OCI-M1 (cell line): Measurements from ENCODE around the gene C1GALT1.
"Not testable (repeated sequence)": the region's sequence is repeated elsewhere in the genome, so short reads cannot be mapped to it uniquely, and the experiment has no call there.

Experiments used
- DNase-seq: peaks from one replicate; lab custom pipeline; 2025; lab: John Stamatoyannopoulos, UW

Gene C1GALT1

GRCh38 chr7:7169296-7169695 lies 13.0 kb upstream of the C1GALT1 start:
- DNase-seq = no peak

- DNase-seq = no peak
Measured at GRCh38 chr7:7173956-7174632, 8.2 kb upstream of the C1GALT1 start.

- DNase-seq = no peak
Measured at GRCh38 chr7:7175075-7175695, 7.2 kb upstream of the C1GALT1 start.

- peak; percentile 24 for DNase-seq
Measured at GRCh38 chr7:7176406-7177043, 5.8 kb upstream of the C1GALT1 start.

GRCh38 chr7:7177044-7177517 lies 5.3 kb upstream of the C1GALT1 start:
- DNase-seq = no peak

GRCh38 chr7:7178081-7178480 lies 4.3 kb upstream of the C1GALT1 start:
- DNase-seq = no peak

- DNase-seq = no peak
Measured at GRCh38 chr7:7178906-7179305, 3.4 kb upstream of the C1GALT1 start.

- DNase-seq = no peak
Measured at GRCh38 chr7:7180725-7181449, 1.5 kb upstream of the C1GALT1 start.

GRCh38 chr7:7181519-7182155 lies 707 bp upstream of the C1GALT1 start:
- DNase-seq = peak; percentile 89

GRCh38 chr7:7183061-7183837 lies 905 bp downstream of the C1GALT1 start:
- DNase-seq = peak; percentile 47

GRCh38 chr7:7183838-7184463 lies 1.6 kb downstream of the C1GALT1 start:
- peak; percentile 32 for DNase-seq

GRCh38 chr7:7185371-7185989 lies 3.1 kb downstream of the C1GALT1 start:
- no peak for DNase-seq

GRCh38 chr7:7188091-7188490 lies 5.7 kb downstream of the C1GALT1 start:
- DNase-seq = no peak

GRCh38 chr7:7188742-7189141 lies 6.4 kb downstream of the C1GALT1 start:
- DNase-seq = no peak

- no peak for DNase-seq
Measured at GRCh38 chr7:7190142-7190541, 7.8 kb downstream of the C1GALT1 start.

- no peak for DNase-seq
Measured at GRCh38 chr7:7191137-7191536, 8.8 kb downstream of the C1GALT1 start.

- not testable (repeated sequence) for DNase-seq
Measured at GRCh38 chr7:7192798-7193788, 10.7 kb downstream of the C1GALT1 start.

GRCh38 chr7:7199592-7199991 lies 17.2 kb downstream of the C1GALT1 start:
- DNase-seq = not testable (repeated sequence)

GRCh38 chr7:7200255-7200654 lies 17.9 kb downstream of the C1GALT1 start:
- DNase-seq = not testable (repeated sequence)
